Mesenchymal stem cell (in vitro differentiated cells and primary cell): ENCODE data around the gene RSPO3.

Source experiments
- DNase-seq: peaks from one replicate; pipeline ENCODE4 v3.0.0-alpha.2; 2013
- H2AFZ ChIP-seq: one replicate; pipeline ENCODE4 v1.6.1; 2013; ENCODE audit warnings: low read depth, mild to moderate bottlenecking, control low read depth, inconsistent platforms, low read length, moderate library complexity
- H2AK5ac ChIP-seq: 2 replicates; pipeline ENCODE4 v1.6.1; 2013; ENCODE audit warnings: low read length, moderate library complexity, mild to moderate bottlenecking, inconsistent platforms; ENCODE audit not compliant: severe bottlenecking
- H2BK120ac ChIP-seq: one replicate; pipeline ENCODE4 v1.6.1; 2013; ENCODE audit warnings: low read depth, mild to moderate bottlenecking, inconsistent platforms, low read length, moderate library complexity
- H2BK12ac ChIP-seq, 2 experiments: one replicate each; pipeline ENCODE4 v1.6.1; 2013; ENCODE audit warnings: inconsistent platforms in 2 of 2, low read length in 2 of 2, mild to moderate bottlenecking in 2 of 2, moderate library complexity in 2 of 2, control low read depth in 1 of 2
- H2BK15ac ChIP-seq: one replicate; pipeline ENCODE4 v1.6.1; 2013; ENCODE audit warnings: mild to moderate bottlenecking, low read depth, inconsistent platforms; ENCODE audit not compliant: poor library complexity, severe bottlenecking
- H2BK5ac ChIP-seq: 2 replicates; pipeline ENCODE4 v1.6.1; 2013; ENCODE audit warnings: low read depth, mild to moderate bottlenecking, low read length, control low read depth, inconsistent platforms; ENCODE audit not compliant: poor library complexity, severe bottlenecking
- H3K14ac ChIP-seq, 2 experiments: one replicate each; pipeline ENCODE4 v1.6.1; 2013; ENCODE audit warnings: inconsistent platforms in 2 of 2, low read length in 2 of 2, control low read depth in 1 of 2, mild to moderate bottlenecking in 1 of 2, moderate library complexity in 1 of 2
- H3K18ac ChIP-seq, 2 experiments: one replicate each; pipeline ENCODE4 v1.6.1; 2013; ENCODE audit warnings: inconsistent platforms in 2 of 2, low read length in 2 of 2, control low read depth in 1 of 2, low read depth in 1 of 2, mild to moderate bottlenecking in 1 of 2
- H3K23ac ChIP-seq, 2 experiments: one replicate each; pipeline ENCODE4 v1.6.1; 2013; ENCODE audit warnings: inconsistent platforms in 2 of 2, low read length in 2 of 2, mild to moderate bottlenecking in 2 of 2, moderate library complexity in 2 of 2, control low read depth in 1 of 2
- H3K27ac ChIP-seq: 2 replicates; pipeline ENCODE4 v1.5.1; 2013; ENCODE audit warnings: mild to moderate bottlenecking, moderate library complexity, low read length, control low read depth, inconsistent platforms; ENCODE audit not compliant: poor library complexity, severe bottlenecking
- H3K27me3 ChIP-seq, 2 experiments: 2 replicates each; pipeline versions ENCODE4 v1.6.1 to v1.7.0; 2013; ENCODE audit warnings: low read length in 2 of 2, mild to moderate bottlenecking in 2 of 2, moderate library complexity in 2 of 2, control low read depth in 1 of 2, inconsistent platforms in 1 of 2; ENCODE audit not compliant: control insufficient read depth in 1 of 2, insufficient read depth in 1 of 2
- H3K36me3 ChIP-seq, 2 experiments: 2 replicates each; pipeline versions ENCODE4 v1.6.1 to v1.7.0; 2013; ENCODE audit warnings: low read length in 2 of 2, control low read depth in 1 of 2, inconsistent platforms in 1 of 2, low read depth in 1 of 2, mild to moderate bottlenecking in 1 of 2; ENCODE audit not compliant: insufficient read depth in 2 of 2, control insufficient read depth in 1 of 2
- H3K4ac ChIP-seq, 2 experiments: one replicate each; pipeline ENCODE4 v1.6.1; 2013; ENCODE audit warnings: inconsistent platforms in 2 of 2, low read length in 2 of 2, mild to moderate bottlenecking in 2 of 2, moderate library complexity in 2 of 2, control low read depth in 1 of 2, low read depth in 1 of 2
- H3K4me1 ChIP-seq: 2 replicates; pipeline ENCODE4 v1.6.1; 2013; ENCODE audit warnings: low read depth, low read length, control low read depth; ENCODE audit not compliant: control insufficient read depth, insufficient read depth
- H3K4me2 ChIP-seq: 2 replicates; pipeline ENCODE4 v1.6.1; 2013; ENCODE audit warnings: low read length, mild to moderate bottlenecking, inconsistent platforms; ENCODE audit not compliant: poor library complexity, severe bottlenecking
- H3K4me3 ChIP-seq, 2 experiments: 2 replicates each; pipeline versions ENCODE4 v1.5.1 to v1.7.0; 2013; ENCODE audit warnings: low read length in 2 of 2, mild to moderate bottlenecking in 2 of 2, control low read depth in 1 of 2, low read depth in 1 of 2; ENCODE audit not compliant: insufficient read depth in 1 of 2
- H3K79me1 ChIP-seq: replicated peaks from 2 replicates; pipeline ENCODE4 v1.6.1; 2013; ENCODE audit warnings: mild to moderate bottlenecking, control low read depth, low read length, inconsistent platforms; ENCODE audit not compliant: poor library complexity, severe bottlenecking
- H3K9ac ChIP-seq: 2 replicates; pipeline ENCODE4 v1.7.0; 2013; ENCODE audit warnings: mild to moderate bottlenecking, low read length, moderate library complexity
- H3K9me3 ChIP-seq: 2 replicates; pipeline ENCODE4 v1.7.0; 2013; ENCODE audit warnings: mild to moderate bottlenecking, low read length; ENCODE audit not compliant: control insufficient read depth
- H4K8ac ChIP-seq: one replicate; pipeline ENCODE4 v1.6.1; 2013; ENCODE audit warnings: inconsistent platforms, mild to moderate bottlenecking, low read length, moderate library complexity
- H4K91ac ChIP-seq: one replicate; pipeline ENCODE4 v1.6.1; 2013; ENCODE audit warnings: mild to moderate bottlenecking, low read length, inconsistent platforms
- WGBS: methylation state at CpG from one replicate; pipeline ENCODE4 v1.1.7; 2013; ENCODE audit warnings: mixed read lengths; 5-methylcytosine and 5-hydroxymethylcytosine counted together

RSPO3 gene

DNA sequence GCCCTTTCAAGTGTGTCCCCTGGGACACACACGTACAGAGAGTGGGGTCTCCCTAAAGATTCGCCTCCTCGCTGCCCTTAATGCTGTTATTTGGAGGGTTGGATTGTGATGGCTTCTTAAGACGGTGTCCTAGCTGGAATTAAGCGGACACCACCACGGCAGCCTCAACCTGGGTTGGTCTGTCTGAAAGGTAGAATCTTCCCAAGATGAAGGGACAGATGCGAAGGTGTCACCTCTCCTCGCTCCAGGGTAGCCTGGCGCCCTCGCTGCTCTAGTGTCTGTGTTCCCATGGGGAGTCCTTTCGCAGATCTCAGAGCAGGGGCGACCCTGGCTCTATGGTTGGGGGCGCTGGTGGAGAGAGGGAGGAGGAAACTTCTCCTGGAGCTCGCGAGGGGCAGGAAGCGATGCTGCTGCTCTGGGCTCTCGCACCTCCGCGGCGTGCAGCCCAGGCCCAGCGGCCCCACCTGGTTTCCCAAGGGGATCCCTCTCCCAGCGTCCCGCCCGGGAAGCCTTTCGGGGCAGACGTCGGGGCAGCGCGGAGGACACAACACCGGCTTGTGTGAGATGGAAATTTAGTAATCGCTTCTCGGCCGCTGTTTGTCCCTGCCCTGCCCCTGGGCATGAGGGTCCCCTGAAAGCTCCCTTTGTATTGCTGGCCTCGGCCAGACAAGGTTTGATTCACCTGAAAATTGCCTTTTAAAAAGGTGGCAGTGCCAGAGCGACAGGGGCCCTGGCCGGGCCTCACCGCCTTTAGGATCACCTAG, 1.7 kb downstream of the RSPO3 start:
- H2BK12ac ChIP-seq, result peak overlapping the region in 1 of 2 experiments; percentile 18
- H3K23ac ChIP-seq, result no peak overlapping the region
- no peak overlapping the region for H3K14ac ChIP-seq
- H3K79me1 ChIP-seq, result no peaks in the 10 kb centered on the region
- H3K9ac ChIP-seq, result peak overlapping the region; percentile 75
- peaks cover 29% of the 10 kb centered on the region for H3K4me1 ChIP-seq
- H3K18ac ChIP-seq, result no peak overlapping the region
- no peak for DNase-seq
- H2BK5ac ChIP-seq, result no peak overlapping the region
- peaks cover 22 to 53% of the 10 kb centered on the region in 2 experiments for H3K27me3 ChIP-seq
- no peak overlapping the region for H2BK120ac ChIP-seq
- H2AFZ ChIP-seq, result no peak overlapping the region
- H3K4me2 ChIP-seq, result peak overlapping the region; percentile 93
- peak overlapping the region; percentile 11 to 89 for H3K4me3 ChIP-seq
- no peak overlapping the region for H3K27ac ChIP-seq
- 2% methylated on average over 37 of the region's 37 CpGs for WGBS
- no peak overlapping the region for H3K4ac ChIP-seq
- H3K36me3 ChIP-seq, result no peaks in the 10 kb centered on the region
- no peak overlapping the region for H4K91ac ChIP-seq
- H2BK15ac ChIP-seq, result no peak overlapping the region
- H4K8ac ChIP-seq, result no peak overlapping the region
- H3K9me3 ChIP-seq, result no peaks in the 10 kb centered on the region
- no peak overlapping the region for H2AK5ac ChIP-seq

DNA sequence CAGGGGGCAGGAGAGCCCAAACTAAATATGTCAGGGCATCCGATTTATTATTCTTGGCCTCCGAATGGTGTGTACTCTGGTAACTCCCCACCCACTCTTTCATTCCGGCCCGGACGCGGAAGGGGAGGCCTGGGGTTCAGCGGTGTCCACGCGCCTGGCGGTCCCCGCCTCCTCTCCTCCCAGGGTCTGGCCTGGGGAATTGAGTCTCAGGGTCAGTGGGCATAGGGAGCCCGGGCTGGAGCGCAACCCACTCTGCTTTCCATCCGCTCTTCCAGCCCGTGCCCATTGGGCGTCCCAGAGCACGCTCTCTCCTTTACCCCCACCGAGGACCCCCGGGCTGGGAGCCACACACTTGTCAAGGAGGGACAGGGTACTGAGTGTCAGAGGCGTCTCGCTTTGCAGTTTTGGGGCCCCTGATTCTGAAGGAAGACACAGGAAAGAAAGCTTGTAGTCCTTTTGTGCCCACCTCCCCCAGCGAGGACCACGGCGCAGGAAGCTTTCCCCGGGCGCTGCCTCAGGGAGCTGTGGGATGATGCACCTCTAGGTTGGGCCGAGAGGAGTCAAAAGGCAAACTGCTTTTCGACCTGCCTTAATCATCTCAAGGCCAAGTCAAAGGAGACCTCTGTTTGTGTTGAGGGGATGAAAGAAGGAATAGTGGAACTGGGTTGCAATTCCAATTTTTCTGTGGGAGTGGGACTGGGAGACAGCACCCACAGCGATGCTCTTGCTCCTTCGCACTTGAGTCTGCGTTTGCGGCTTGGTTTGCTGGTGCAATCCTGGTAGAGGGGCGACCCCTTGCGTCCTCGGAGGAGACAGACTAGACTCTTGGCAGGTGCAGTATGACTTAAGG, 2.5 kb downstream of the RSPO3 start:
- H3K36me3 ChIP-seq, result no peaks in the 10 kb centered on the region
- H3K18ac ChIP-seq, result no peak overlapping the region
- H3K4me1 ChIP-seq, result peaks cover 29% of the 10 kb centered on the region
- DNase-seq, result peak; percentile 75
- peak overlapping the region; percentile 93 for H3K4me2 ChIP-seq
- no peak overlapping the region for H2AK5ac ChIP-seq
- no peak overlapping the region for H3K14ac ChIP-seq
- H2AFZ ChIP-seq, result no peak overlapping the region
- H2BK5ac ChIP-seq, result no peak overlapping the region
- no peak overlapping the region for H2BK12ac ChIP-seq
- H2BK15ac ChIP-seq, result no peak overlapping the region
- H3K9me3 ChIP-seq, result no peaks in the 10 kb centered on the region
- no peak overlapping the region for H2BK120ac ChIP-seq
- H3K4ac ChIP-seq, result no peak overlapping the region
- no peak overlapping the region for H3K23ac ChIP-seq
- peak overlapping the region in 1 of 2 experiments; percentile 89 for H3K4me3 ChIP-seq
- peak overlapping the region; percentile 75 for H3K9ac ChIP-seq
- H4K8ac ChIP-seq, result no peak overlapping the region
- H3K79me1 ChIP-seq, result no peaks in the 10 kb centered on the region
- H4K91ac ChIP-seq, result no peak overlapping the region
- H3K27ac ChIP-seq, result no peak overlapping the region
- 11% methylated on average over 29 of the region's 35 CpGs for WGBS
- peaks cover 22 to 47% of the 10 kb centered on the region in 2 experiments for H3K27me3 ChIP-seq

DNA sequence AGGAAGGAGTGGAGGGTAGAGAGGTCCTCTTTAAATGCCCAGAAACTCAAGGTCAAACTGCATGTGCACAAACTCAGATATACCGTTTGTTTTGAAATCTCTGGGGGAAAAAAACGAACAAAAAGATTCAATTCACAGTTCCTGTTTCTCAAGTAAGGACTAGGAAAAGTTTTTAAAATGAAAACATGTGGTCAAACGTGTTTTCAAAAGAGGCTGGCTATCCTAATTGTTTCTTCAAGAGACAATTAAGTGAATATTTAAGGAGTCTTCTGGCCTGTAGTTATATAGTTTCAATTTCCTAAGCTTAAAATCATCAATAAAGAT, 3.1 kb downstream of the RSPO3 start:
- no peaks in the 10 kb centered on the region for H3K9me3 ChIP-seq
- WGBS, result 0% methylated on average over 1 of the region's 3 CpGs
- H3K23ac ChIP-seq, result no peak overlapping the region
- no peaks in the 10 kb centered on the region for H3K79me1 ChIP-seq
- no peak overlapping the region for H2BK5ac ChIP-seq
- H2AK5ac ChIP-seq, result no peak overlapping the region
- no peak overlapping the region for H3K18ac ChIP-seq
- H3K27ac ChIP-seq, result no peak overlapping the region
- no peak overlapping the region for H3K4ac ChIP-seq
- no peak overlapping the region for H2AFZ ChIP-seq
- H4K91ac ChIP-seq, result no peak overlapping the region
- H3K36me3 ChIP-seq, result no peaks in the 10 kb centered on the region
- H3K9ac ChIP-seq, result no peak overlapping the region
- H2BK120ac ChIP-seq, result no peak overlapping the region
- DNase-seq, result no peak
- peaks cover 29% of the 10 kb centered on the region for H3K4me1 ChIP-seq
- H2BK12ac ChIP-seq, result no peak overlapping the region
- no peak overlapping the region for H4K8ac ChIP-seq
- H3K27me3 ChIP-seq, result peaks cover 22 to 41% of the 10 kb centered on the region in 2 experiments
- no peak overlapping the region for H2BK15ac ChIP-seq
- H3K4me2 ChIP-seq, result no peak overlapping the region
- no peak overlapping the region for H3K14ac ChIP-seq
- H3K4me3 ChIP-seq, result peak overlapping the region in 1 of 2 experiments; percentile 89

DNA sequence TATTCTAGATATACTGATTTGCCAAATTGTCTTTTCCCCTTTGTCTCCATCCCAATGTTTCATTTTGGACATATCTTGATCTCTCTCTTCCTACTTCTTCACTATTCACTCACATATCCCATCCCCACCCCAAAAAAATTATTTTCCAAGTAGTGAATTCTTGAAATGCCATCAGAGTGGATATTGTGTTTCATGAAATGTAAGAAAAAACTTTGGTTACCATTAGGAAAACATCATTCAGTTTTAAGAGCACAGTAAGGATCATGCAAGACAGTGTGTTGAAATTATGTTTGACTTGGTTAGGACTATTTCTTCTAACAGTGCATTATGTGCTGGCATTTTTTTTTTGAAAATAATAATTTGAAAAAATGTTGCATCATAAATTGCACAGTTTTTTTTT, 5.7 kb downstream of the RSPO3 start:
- Histone ChIP-seq H3K4ac (no peak overlapping the region), H3K36me3 (no peaks in the 10 kb centered on the region), H2BK15ac (no peak overlapping the region), H3K23ac (no peak overlapping the region), H4K8ac (no peak overlapping the region), H3K79me1 (no peaks in the 10 kb centered on the region), H3K4me1 (peaks cover 20% of the 10 kb centered on the region), H3K27me3 (peaks cover 18 to 22% of the 10 kb centered on the region in 2 experiments), H3K18ac (no peak overlapping the region), H3K14ac (no peak overlapping the region), H3K9me3 (no peaks in the 10 kb centered on the region), H2BK5ac (no peak overlapping the region), H3K4me3 (no peak overlapping the region), H4K91ac (no peak overlapping the region), H2BK12ac (no peak overlapping the region), H2BK120ac (no peak overlapping the region), H2AFZ (no peak overlapping the region), H3K9ac (no peak overlapping the region), H3K27ac (no peak overlapping the region), H2AK5ac (no peak overlapping the region), H3K4me2 (no peak overlapping the region)
- no peak for DNase-seq
